HG03025 (cell line): ENCODE data around the gene SBF2.
A peak's percentile ranks its signal among the peaks of the same experiment; 100 is the strongest.

ENCODE experiments used
- ATAC-seq: cut with Tn5 transposase; IDR thresholded peaks from one replicate; pipeline ENCODE4 v1.9.1; 2021; ENCODE audit warnings: mild to moderate bottlenecking, moderate library complexity; ENCODE audit not compliant: unreplicated experiment, low FRiP score

SBF2 gene

DNA sequence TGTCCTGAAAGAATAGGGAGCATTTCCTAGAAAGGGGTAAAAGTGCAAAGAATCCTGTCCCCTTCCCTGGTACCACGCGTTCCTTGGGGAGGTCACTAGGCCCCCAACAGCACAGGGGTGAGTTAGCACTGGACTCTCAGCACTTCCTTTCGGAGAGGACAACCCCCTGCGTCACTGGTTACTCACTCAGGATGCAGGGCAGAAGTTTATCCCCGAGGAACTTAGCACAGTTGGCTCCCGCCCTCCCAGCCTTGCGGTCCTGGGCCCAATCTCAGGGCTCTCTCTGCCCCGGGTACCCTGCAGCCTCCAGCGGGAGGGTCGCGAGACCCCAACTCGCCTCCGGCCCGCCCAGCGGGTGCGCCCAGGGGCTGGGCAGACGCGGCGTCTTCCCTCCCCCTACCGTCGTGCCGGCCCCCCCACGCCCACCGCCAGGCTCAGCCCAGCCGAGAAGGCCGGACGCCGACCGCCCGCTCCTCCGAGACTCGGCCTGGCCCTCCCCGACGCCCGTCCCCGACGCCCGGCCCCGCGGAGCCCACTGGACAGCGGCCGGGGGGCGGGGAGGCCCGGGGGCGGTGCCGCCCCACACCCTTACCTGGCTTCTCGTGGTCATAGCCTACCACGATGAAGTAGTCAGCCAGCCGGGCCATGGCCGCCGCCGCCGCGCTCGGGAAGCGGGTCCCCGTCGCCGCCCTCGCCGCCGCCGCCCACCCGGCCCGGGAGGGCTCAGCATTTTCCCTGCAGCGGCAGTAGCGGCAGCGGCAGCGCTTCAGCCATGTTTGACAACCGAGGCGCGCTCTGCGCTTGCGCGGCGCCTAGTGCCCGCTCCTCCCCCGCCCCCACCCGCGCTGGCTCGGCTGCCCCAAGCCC lies at the start of gene SBF2:
Gene SBF2, minus strand, starts transcription at position 797 of the 867 bp plus-strand sequence. Its CDS starts 150 bp downstream, at position 647.
- peak; percentile 46 for ATAC-seq

DNA sequence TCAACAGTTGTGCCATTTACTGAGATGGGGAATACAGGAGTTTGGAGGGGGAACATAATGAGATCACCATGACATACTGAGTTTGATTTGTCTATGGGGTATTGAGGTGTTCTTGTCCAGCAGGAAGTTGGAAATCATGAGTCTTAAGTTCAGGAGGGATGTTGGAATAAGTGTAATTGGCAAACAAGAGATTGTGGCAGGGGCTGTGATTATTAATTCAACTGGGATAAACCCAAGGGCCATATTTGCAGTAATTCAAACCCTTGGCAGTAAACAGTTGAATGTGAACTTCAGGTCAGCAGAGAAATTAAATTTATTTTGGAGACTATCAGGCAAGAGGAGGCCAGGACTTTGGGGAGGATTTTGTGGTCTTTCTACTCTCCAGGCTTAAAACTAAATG lies 44.3 kb upstream of the SBF2 start:
- no peak for ATAC-seq

DNA sequence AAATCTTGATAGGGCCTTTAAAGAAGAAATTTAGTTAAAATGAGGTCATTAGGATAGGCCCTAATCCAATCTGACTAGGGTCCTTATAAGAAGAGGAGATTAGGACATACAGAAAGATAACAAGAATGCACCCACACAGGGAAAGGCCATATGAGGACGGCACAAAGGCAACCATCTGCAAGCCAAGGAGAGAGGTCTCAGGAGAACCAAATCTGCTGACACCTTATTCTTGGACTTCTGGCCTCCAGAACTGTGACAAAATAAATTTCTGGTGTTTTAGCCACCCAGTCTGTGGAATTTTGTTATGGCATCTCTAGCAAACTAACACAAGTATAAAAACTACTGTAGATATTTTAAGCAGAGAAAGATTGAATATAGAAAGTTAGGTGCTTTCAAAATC lies 39.5 kb upstream of the SBF2 start:
- ATAC-seq = no peak

DNA sequence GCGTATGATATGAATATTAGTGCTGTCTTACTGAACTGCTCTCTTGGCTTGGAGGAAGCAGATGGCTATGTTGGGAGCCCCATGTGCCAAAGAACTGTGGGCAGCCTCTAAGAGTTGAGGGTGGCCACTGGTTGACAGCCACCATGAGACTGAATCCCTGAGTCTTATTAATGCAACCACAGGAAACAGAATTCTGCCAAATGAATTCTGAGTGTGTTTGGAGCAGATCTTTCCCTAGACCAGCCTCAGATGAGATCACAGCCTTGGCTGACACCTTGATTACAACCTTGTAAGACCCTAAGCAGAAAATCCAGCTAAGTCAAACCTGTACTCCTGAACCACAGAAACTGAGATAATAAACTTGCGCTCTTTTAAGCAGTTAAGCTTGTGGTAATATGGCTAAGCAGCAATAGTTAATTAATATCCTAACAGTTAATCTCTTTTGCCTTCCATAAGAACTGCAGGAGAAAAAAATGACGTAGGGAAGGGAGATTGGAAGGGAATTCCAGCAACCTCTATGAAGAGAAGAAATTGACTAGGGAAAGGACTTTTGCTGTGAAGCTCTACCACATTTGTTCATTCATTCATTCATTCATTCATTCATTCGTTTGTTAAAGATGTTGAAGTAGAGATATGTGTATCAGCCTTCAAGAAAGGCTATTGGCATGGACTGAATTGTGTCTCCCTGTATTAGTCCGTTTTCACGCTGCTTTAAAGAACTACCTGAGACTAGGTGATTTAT lies 37.7 kb upstream of the SBF2 start:
- no peak for ATAC-seq

DNA sequence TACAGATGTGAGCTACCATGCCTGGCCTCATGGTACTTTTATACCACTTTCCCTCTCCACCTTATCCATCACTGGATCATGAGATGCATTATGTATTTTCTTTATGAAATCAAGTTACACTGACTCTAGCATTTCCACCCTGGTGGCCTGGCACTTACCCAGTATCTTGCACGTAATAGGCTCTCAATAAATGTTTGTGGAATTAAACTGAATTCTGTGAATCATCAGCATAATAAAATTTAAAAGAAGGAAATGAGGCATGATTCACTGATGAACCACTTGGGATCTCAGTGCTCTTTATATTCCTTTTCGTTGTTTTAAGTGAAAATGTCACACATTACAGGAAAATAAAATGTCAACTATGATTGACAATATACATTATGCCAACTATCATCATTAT lies 35.9 kb upstream of the SBF2 start:
- ATAC-seq = no peak

DNA sequence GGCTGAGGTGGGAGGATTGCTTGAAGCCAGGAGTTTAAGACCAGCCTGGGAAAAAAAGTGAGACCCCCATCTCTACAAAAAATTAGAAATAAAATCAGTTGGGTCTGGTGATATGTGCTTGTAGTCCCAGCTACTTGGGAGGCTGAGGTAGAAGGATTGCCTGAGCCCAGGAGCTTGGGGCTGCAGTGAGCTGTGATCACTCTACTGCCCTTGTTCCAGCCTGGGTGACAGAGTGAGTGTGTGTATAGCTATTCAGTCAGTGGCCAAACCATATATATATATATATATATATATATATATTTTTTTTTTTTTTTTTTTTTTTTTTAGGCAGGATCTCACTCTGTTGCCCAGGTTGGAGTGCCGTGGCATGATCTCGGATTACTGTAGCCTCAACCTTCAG lies 35.3 kb upstream of the SBF2 start:
- ATAC-seq = no peak

DNA sequence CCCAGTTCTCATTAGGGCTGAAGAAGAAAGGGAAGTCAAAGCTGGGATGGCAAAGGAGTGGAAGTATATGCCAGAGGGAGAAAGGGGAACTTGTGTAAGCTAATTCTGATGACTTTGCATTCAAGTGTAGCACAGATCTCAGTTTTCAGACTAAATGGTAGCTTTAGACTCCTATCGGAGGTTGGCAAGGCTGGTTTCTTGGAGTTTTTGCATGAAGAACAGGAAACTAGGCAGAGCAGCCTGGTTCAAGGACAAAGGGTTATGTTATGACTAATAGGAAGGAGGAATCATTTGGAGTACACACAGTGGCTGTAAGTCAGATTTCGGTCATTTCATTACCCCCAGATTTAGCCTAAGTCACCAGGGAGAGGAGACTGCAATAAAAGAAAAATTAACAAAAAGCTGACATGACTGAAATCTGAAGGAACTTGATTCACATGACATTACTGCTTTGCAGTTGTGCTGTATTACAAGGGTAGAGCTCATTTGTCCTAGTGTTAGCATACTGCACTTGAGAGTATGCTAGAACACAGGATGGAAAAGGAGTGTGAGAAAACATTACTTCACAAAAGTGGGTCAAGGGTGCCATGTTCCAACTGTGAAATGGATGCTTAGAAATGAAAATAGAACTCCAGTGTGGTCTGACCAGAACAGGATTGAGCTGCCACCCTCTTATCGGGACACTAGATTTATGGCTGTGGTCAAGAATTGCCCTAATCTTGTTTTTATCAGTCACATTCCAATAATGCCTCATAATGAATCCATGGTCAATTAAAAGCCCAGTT lies 34.5 kb upstream of the SBF2 start:
- no peak for ATAC-seq

DNA sequence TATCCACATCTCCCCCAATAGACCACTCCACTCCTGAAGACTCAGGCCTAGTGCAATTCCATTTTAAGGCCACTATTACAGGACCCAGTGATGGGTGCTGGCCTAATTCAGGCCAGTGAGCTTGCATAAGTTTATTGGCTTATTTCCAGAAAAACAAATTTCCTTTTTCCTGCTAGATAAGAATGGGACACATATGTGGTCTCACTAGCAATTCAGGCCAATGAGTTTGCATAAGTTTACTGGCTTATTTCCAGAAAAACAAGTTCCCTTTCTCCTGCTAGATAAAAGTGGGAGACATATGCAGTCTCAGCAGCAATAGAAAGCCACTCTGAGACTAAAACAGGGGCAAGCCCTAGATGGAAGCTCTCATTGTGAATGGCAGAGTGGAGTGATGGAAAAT lies 33.2 kb upstream of the SBF2 start:
- ATAC-seq = no peak

DNA sequence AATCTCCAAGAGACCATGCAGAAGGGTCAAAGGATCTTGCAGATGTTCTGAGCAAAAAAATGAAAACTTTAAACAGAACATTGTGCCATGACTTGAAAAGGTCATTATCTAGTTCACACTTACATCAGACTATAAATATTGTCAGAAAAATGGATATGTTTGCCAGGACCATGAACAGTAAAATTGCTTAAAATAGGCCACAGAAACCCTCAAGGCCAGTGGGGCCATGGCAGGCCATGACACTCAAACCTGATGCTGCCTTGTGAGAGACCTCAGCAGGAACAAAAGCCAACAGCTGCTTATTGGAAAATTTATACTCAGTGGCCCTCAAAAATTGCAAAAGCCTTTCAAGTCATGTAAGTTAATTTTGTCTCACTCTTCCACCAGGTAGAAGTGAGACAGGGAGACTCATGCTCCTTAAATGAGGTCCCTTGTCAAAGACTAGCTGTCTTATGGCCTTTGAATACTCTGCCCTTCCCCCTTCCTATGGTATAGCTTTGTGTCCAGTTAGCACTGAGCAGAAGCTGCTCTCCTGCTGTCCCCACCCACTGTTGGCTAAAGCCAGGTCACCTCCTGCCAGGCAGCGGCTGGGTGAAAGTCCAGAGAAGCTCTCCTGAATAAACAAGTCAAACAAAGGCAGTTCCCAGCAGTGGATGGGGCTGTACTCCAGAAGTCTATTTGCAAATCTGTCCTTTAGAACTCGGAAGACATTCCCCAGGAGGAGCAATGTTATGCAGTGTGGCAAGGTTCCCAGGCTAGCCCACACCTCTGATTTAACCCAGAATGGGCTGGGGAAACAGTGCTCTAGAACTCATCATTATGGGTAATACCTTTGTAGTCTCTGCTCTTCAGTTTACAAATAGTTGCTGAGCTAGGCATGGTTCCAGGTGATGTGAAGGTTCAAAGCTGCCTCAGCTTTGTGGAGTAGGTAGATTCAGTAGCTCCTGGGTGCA lies 32.3 kb upstream of the SBF2 start:
- ATAC-seq = no peak

DNA sequence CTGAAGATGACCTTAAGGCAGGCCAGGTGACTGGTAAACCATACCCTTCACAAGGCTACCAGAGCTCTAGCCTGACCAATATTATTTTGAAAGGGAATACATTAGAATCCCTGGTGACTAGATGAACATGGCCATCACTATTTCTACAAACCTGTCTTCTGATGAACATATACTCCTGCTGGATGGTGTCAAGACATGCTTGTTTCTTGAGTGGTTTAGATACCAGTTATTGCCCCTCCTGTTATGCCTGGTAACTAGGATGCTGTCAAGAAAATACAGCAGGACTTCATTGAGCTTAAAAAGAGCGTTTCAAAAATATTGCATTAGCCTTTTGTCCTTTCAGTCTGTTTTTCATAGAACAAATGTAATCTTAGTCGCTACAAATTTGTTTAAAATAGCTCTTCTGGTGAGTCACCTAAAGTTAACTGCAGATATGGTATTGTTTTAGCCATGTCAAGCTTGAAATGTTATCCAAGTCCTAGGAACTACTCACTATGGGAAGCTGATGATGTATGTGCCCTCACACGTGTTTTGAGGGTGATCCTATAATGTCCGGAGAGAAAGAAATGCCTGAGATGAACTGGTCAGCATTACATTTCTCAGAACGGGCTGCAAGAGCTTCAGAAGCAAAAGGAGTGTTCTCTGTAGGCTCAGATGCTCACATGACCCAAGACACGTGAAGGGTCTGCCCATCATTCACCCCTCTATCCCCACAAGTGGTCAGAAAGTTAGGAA lies 31.4 kb upstream of the SBF2 start:
- no peak for ATAC-seq

DNA sequence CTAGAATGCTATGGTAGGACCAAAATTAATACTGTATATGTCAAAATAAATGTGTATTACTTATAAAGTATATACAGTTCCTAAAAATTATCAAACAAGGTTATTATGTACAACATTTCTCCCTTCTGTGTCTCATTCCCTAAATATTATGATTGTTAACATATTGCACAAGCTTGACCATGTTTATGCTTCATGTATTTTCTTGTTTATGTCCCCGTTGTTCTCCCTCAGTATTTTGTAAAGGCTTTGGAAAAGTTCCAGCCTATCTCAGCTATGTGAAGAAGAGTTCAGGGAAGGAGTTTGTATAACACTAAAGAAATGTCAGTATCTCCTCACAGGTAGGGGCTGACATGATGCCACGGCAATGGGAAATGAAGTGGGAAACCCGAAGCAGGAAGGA lies 30.5 kb upstream of the SBF2 start:
- no peak for ATAC-seq

DNA sequence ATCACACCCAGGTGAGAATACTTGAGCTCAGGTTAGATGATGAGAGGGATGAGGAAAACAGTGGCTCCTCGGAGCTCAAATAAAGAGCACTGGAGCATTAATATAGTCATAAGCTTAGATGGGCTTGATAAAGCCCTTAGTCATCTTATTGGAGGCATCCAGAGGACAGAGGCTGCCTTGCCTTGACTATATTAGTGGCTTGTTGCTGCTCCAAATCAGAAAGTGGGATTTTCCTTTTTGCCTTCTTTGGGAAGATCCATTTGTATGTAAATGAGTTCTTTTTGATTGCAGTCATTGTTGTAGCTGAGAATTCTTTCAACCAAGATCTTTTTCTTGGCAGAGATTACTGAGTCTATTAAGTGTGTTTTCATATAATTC lies 29.8 kb upstream of the SBF2 start:
- ATAC-seq = no peak

DNA sequence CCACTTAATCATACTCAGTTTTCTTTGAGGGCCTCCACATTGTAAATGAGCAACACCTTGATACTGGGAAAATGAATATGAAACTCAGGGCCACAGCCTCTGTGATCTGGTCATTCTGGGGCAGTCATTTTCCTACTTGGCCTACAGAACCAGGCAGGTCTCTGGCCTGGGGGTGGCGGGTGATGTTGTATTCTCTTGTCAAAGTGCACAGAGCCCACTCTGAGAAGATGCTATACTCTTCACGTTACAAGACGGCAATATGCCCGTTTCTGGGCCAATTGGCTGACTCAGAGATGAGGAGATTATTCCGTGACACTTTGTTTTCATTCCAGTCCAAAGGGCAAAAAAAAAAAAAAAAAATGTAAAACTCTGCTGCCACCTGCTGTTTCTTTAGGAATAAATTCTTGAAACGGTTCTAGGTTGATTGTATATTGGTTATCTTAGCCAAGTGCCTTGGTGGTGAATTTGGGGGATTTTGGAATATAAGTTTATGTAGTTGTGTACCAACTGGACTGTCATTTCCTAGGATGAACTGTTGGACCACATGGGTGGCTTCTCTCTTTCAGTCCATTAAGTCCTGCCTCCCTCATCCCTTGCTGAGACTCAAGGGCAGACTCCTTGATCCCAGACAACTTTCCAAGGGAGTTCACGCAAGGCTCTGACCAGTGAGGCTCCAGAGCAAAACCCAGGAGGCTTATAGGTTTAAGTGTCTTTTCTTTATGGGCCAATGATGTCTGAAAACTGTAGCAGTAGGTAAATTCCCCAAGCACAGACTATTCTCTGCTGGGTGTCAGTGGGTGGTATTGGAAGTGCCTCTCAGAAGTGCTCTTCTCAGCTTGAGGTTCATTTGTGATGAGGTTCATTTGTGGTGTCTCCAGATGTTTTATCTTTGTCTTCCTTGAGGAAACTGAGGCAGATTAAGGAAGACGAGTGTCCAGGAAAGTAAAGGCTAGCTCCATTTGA lies 29.1 kb upstream of the SBF2 start:
- ATAC-seq = no peak

DNA sequence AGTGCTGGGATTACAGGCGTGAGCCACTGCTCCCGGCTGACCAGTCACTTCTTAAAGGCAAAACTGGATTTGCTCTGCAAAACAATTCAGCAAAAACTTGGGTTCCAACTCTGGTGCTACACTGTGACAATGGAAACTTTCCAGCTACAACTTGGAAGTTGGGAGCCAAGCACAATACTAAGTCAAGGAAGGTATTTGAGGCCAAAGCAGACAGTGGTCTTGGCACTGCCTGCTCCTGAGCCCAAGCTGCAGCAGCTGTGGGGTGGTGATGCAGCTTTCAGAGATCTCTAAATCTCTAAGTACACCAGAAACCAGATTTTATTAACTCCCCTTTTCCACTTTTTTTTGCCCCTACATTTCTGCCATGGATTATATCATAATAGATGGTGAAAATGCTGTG lies 28.4 kb upstream of the SBF2 start:
- ATAC-seq = no peak

DNA sequence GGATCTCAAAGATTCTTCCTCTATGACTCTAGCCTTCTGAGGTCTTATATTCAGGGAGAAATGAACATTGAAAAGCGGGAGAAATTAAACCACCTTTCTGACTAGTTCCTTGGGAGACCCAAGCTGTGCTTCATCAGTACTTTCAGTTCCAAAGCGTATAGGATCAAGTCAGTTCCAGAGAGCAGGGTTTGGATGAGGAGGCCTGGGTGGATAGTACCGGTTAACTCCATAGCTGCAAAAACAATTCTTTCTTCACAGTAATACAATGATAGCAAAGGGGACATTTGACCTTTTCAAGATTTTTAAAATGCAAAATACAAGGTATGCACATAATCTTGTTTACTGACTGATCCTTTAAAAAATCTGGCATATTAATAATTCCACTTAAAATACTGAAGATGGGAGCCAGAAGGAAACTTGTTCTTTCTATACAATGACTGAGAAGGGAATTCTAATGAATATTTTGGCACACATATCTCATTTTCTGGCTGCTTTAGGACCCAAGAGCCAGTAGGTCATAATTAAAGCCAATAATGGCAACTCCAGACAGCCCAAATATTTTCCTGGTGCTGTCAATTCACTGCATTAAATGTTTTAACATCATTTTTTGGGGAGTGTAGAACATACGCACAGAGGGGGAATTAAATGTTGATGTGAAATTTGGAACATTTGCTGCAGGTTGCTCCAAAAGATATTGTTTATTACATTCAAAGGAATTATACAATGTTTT lies 26.9 kb upstream of the SBF2 start:
- ATAC-seq = no peak

DNA sequence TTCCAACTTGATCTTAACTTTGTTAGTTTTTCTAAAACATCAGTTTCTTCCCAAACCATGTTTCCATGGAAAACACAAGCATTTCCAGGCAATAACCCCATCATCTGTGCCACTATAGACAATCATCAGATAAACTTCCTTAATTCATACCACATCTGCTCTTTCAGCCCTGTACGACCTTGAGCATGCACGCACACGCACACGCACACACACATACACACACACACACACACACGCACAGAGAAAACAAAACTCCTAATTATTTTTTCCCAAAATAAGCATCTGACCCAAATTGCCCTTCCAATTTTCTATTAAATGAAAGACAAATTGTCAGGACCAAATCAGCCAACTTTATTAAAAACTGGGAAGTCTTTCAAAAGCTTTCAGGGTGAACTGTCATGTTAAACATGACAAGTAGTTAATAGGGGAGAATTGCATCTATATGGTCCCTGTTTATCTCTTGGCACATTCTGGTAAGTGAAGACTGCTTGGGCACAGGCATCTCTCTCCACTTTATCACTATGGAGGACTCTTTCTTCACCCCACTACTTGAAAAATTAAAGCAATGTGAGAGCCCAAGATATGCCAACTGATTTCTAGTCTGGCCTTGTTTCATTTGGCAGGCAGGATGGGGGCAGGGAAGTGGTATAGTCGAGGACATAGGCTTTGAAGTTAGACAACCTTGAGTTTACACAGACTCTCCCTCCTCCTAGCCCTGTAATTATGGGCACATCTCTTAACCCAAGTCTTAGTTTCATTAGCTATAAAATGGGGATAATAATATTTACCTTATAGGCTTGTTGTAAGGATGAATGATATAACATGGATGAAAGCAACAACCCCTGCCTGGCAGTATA lies 25.9 kb upstream of the SBF2 start:
- no peak for ATAC-seq

DNA sequence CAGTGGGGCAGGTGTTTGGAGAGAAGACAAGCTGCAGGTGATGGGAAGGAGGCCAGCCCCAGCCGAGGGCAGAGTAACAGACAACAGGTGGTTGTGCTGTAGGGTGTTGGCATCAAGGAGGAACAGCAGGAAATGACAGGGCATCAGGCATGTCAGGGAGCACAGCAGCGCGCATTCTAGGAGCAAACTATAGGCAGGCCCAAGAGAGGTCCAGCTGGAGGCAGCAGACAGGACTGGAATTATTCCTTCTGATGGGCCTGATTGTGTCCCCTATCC lies 24.4 kb upstream of the SBF2 start:
- no peak for ATAC-seq
